ENCODE data around the gene INSYN2B. TPM values are rescaled to one million over a fixed set of nuclear protein-coding genes. Genes with fewer than 3 reads are reported as not detected.

The INSYN2B gene
- total RNA-seq, 1 donor from 2014 or later, result 0.56 TPM

DNA sequence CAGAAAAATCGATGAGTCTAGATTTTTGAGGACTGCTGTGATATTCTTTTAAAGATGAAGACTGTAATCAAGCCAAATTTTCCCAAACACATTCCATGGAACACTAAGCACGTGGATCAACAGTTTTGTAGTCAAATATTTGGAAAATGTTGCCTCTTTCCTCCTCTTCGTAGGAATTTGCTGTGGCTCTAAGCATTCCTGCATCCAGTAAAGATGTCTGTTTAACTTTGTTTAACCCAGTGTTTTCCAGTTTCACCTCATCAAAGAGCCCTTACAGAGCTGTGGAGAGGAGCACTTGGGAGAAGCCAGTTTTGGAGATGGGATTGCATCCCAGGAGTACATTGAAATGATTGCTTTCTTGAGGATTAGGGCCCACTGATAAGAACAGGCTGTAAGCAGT is 58.9 kb downstream of the INSYN2B start:
- TF ChIP-seq, protein P1, sequence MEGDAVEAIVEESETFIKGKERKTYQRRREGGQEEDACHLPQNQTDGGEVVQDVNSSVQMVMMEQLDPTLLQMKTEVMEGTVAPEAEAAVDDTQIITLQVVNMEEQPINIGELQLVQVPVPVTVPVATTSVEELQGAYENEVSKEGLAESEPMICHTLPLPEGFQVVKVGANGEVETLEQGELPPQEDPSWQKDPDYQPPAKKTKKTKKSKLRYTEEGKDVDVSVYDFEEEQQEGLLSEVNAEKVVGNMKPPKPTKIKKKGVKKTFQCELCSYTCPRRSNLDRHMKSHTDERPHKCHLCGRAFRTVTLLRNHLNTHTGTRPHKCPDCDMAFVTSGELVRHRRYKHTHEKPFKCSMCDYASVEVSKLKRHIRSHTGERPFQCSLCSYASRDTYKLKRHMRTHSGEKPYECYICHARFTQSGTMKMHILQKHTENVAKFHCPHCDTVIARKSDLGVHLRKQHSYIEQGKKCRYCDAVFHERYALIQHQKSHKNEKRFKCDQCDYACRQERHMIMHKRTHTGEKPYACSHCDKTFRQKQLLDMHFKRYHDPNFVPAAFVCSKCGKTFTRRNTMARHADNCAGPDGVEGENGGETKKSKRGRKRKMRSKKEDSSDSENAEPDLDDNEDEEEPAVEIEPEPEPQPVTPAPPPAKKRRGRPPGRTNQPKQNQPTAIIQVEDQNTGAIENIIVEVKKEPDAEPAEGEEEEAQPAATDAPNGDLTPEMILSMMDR (IDR thresholded peaks at IDR 0.05; ENCODE audit: unreplicated experiment), result no peak
- Mint-ChIP-seq H3K27ac (no peak overlapping the region), H3K27me3 (ENCODE audit: low read depth) (peaks cover 12% of the 10 kb centered on the region), H3K4me3 (no peak overlapping the region), H3K9me3 (no peaks in the 10 kb centered on the region), H3K4me1 (no peaks in the 10 kb centered on the region), H3K36me3 (no peaks in the 10 kb centered on the region)
- no peak for DNase-seq (ENCODE audit: low spot score in 2 of 2, unreplicated experiment in 2 of 2)

DNA sequence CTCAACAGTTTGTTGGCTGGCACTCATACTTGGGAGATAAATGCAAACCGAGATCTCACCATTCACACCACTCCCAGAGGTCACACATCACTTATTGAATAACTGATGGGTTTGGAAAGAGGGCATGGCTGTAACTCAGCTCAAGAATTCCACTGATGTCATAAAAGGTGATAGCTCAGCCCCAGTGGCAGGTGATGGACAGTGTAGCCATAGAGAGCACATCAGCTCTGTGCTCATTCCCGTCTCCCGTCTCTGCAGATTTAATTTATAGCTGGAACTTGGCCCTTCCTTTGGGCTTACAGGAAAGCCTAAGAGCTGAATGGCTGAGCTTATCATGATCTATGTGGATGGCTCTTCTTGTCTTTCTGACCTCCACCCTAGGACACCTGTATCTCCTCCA is 59.8 kb downstream of the INSYN2B start:
- Mint-ChIP-seq H3K4me3 (no peak overlapping the region), H3K27ac (no peak overlapping the region), H3K4me1 (no peaks in the 10 kb centered on the region), H3K36me3 (no peaks in the 10 kb centered on the region), H3K9me3 (no peaks in the 10 kb centered on the region), H3K27me3 (ENCODE audit: low read depth) (peaks cover 14% of the 10 kb centered on the region)
- DNase-seq (ENCODE audit: low spot score in 2 of 2, unreplicated experiment in 2 of 2), result no peak
- TF ChIP-seq, protein P1 (IDR thresholded peaks at IDR 0.05; ENCODE audit: unreplicated experiment), result no peak

DNA sequence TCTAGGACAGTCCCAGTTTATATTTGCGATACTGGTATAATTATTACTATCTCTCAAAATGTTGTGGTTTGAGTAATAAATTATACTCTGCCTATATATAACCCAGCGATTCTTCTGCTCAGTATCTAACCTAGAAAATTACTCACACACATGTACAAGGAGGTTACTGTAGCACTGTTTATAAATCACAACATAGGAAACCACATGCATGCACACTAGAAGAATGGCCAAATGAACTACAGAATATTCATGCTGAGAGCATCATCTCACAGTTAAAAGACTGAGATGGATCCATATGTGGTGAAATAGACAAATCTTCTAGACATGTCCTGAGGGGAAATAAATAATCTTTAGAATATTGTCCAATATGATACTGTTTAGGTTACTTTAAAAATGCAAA is 62.1 kb downstream of the INSYN2B start:
- H3K36me3 Mint-ChIP-seq, result no peaks in the 10 kb centered on the region
- no peaks in the 10 kb centered on the region for H3K4me1 Mint-ChIP-seq
- H3K4me3 Mint-ChIP-seq, result no peak overlapping the region
- H3K9me3 Mint-ChIP-seq, result no peaks in the 10 kb centered on the region
- H3K27ac Mint-ChIP-seq, result no peak overlapping the region
- DNase-seq (ENCODE audit: low spot score in 2 of 2, unreplicated experiment in 2 of 2), result no peak
- peaks cover 23% of the 10 kb centered on the region for H3K27me3 Mint-ChIP-seq (ENCODE audit: low read depth)
- TF ChIP-seq, protein P1 (IDR thresholded peaks at IDR 0.05; ENCODE audit: unreplicated experiment), result no peak

DNA sequence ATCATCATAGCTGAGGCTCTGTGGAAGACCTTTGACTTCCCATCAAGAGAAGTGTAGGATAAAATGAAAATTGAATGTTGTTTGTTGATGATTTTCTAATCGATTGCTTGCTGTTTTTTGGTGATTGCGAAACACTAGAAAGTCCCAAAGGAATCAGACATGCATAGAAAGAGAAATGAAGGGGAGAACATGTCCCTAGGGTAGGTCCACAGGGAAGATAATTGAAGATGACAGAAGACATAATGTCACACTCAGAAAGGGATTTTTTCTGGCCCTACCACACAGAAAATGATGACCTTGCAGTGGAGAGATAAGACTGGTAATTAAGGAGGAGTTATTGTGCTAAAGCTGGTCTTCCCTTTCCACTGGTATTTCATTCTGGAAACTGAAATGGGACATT is 62.8 kb downstream of the INSYN2B start:
- H3K4me3 Mint-ChIP-seq, result no peak overlapping the region
- TF ChIP-seq, protein P1 (IDR thresholded peaks at IDR 0.05; ENCODE audit: unreplicated experiment), result no peak
- no peaks in the 10 kb centered on the region for H3K4me1 Mint-ChIP-seq
- no peak for DNase-seq (ENCODE audit: low spot score in 2 of 2, unreplicated experiment in 2 of 2)
- H3K27ac Mint-ChIP-seq, result no peak overlapping the region
- H3K9me3 Mint-ChIP-seq, result no peaks in the 10 kb centered on the region
- H3K27me3 Mint-ChIP-seq (ENCODE audit: low read depth), result peaks cover 28% of the 10 kb centered on the region
- no peaks in the 10 kb centered on the region for H3K36me3 Mint-ChIP-seq

DNA sequence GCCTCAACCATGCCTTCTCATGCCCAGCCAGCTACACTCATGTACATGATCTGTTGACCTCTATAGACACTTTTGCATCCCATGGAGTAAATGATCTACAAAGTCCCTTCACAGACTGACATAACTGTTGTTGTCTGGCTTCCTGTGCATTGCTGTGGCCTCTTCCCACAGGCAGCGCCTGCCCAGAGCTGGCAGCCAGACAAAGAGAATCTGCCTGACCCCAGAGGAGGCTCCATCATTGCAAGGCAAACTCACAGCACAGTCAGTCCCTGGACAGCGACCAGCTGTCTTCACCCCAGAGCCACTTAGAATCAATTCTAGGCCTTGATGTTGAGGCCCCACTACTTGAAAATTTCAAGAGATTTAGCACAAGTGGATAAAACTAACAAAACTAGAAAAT is 65.5 kb downstream of the INSYN2B start:
- H3K27me3 Mint-ChIP-seq (ENCODE audit: low read depth), result peaks cover 32% of the 10 kb centered on the region
- no peak overlapping the region for H3K27ac Mint-ChIP-seq
- H3K36me3 Mint-ChIP-seq, result no peaks in the 10 kb centered on the region
- peak in 1 of 2 experiments; percentile 41 for DNase-seq (ENCODE audit: low spot score in 2 of 2, unreplicated experiment in 2 of 2)
- TF ChIP-seq, protein P1 (IDR thresholded peaks at IDR 0.05; ENCODE audit: unreplicated experiment), result no peak
- no peaks in the 10 kb centered on the region for H3K4me1 Mint-ChIP-seq
- H3K4me3 Mint-ChIP-seq, result no peak overlapping the region
- no peaks in the 10 kb centered on the region for H3K9me3 Mint-ChIP-seq

DNA sequence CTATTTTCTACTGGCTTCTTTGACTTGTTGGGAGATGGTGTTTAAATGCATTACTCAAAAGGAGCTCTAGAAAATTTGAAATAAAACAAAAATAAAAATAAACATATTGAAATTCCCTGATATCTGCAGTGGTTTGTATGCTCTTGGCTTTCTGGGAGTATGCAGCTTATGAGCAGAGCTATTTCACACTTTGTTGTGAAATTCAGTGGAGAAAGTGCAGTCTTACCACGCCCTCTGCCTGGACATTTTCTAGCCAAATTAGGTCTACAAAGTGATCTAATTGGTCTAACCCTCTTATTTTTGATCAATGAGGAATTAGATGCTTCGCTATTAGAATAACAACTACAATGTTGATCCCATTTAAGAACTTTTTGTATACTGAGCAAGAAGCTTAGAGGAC is 66.8 kb downstream of the INSYN2B start:
- no peaks in the 10 kb centered on the region for H3K4me1 Mint-ChIP-seq
- no peak for DNase-seq (ENCODE audit: low spot score in 2 of 2, unreplicated experiment in 2 of 2)
- no peak overlapping the region for H3K4me3 Mint-ChIP-seq
- no peaks in the 10 kb centered on the region for H3K36me3 Mint-ChIP-seq
- H3K27ac Mint-ChIP-seq, result no peak overlapping the region
- TF ChIP-seq, protein P1 (IDR thresholded peaks at IDR 0.05; ENCODE audit: unreplicated experiment), result no peak
- peaks cover 28% of the 10 kb centered on the region for H3K27me3 Mint-ChIP-seq (ENCODE audit: low read depth)
- no peaks in the 10 kb centered on the region for H3K9me3 Mint-ChIP-seq
